ENCODE measurements around the gene PTPRG. TPM values are rescaled to one million over a fixed set of nuclear protein-coding genes. Genes with fewer than 3 reads are reported as not detected.

PTPRG gene
- total RNA-seq, 1 experiment from 2014 or later = 0.73 TPM

- H3K9me3 ChIP-seq (ENCODE audit: low read length) = 0 out of 2 replicates have a peak, but pooled peaks cover 7% of the 10 kb centered on the region
- no peak overlapping the region for H3K4me3 ChIP-seq (ENCODE audit: low read length)
- BruUV-seq (replicated peaks) = no TSS peak
- ATAC-seq = no peak
- no peak for DNase-seq
- H2AFZ ChIP-seq (ENCODE audit: low read length) = no peak overlapping the region
- H4K20me1 ChIP-seq (ENCODE audit: low read length) = no peaks in the 10 kb centered on the region
- H3K4me2 ChIP-seq (ENCODE audit: low read length) = no peak overlapping the region
- no peaks in the 10 kb centered on the region for H3K4me1 ChIP-seq (ENCODE audit: insufficient read depth, low read length)
- H3F3A ChIP-seq (ENCODE audit: low read length, unreplicated experiment) = no peaks in the 10 kb centered on the region
- no peaks in the 10 kb centered on the region for H3K9me2 ChIP-seq (replicated peaks; ENCODE audit: low read length)
- intact Hi-C loops (cut with micrococcal nuclease) = no loop called here
- no peak overlapping the region for H3K27ac ChIP-seq (ENCODE audit: low read length)
- no peaks in the 10 kb centered on the region for H3K36me3 ChIP-seq (ENCODE audit: low read depth, low read length)
- no peak overlapping the region for H3K9ac ChIP-seq (ENCODE audit: low read length)
- CTCF ChIA-PET = no interaction called here
- no peaks in the 10 kb centered on the region for H3K79me2 ChIP-seq (ENCODE audit: low read length)
- no peaks in the 10 kb centered on the region for H3K27me3 ChIP-seq (ENCODE audit: low read length)
- POLR2A ChIA-PET (ENCODE audit: unreplicated experiment) = no interaction called here
- TF ChIP-seq EZH2phosphoT487 (IDR thresholded peaks at IDR 0.05; ENCODE audit: borderline replicate concordance, low read length) = no peak
- TF ChIP-seq CTCF (conservative IDR thresholded peaks at IDR 0.05; ENCODE audit: low read depth, low read length) = no peak
- no peak for TF ChIP-seq EZH2 (IDR thresholded peaks at IDR 0.05; ENCODE audit: low read length, unreplicated experiment)
These were observed 692.6 kb downstream of the PTPRG start for GRCh38 chr3:62253971-62254370.

GRCh38 chr3:62255758-62256157 is 694.4 kb downstream of the PTPRG start:
- no peaks in the 10 kb centered on the region for H3F3A ChIP-seq (ENCODE audit: low read length, unreplicated experiment)
- H2AFZ ChIP-seq (ENCODE audit: low read length) = no peak overlapping the region
- H3K9ac ChIP-seq (ENCODE audit: low read length) = no peak overlapping the region
- ATAC-seq = no peak
- H3K4me1 ChIP-seq (ENCODE audit: insufficient read depth, low read length) = no peaks in the 10 kb centered on the region
- no TSS peak for BruUV-seq (replicated peaks)
- H3K27me3 ChIP-seq (ENCODE audit: low read length) = no peaks in the 10 kb centered on the region
- H3K79me2 ChIP-seq (ENCODE audit: low read length) = no peaks in the 10 kb centered on the region
- H3K36me3 ChIP-seq (ENCODE audit: low read depth, low read length) = no peaks in the 10 kb centered on the region
- H3K4me3 ChIP-seq (ENCODE audit: low read length) = no peak overlapping the region
- H3K9me2 ChIP-seq (replicated peaks; ENCODE audit: low read length) = no peaks in the 10 kb centered on the region
- no peak for DNase-seq
- ChIA-PET POLR2A (ENCODE audit: unreplicated experiment) (no interaction called here), CTCF (no interaction called here)
- H3K9me3 ChIP-seq (ENCODE audit: low read length) = 0 out of 2 replicates have a peak, but pooled peaks cover 7% of the 10 kb centered on the region
- no peaks in the 10 kb centered on the region for H4K20me1 ChIP-seq (ENCODE audit: low read length)
- no peak overlapping the region for H3K27ac ChIP-seq (ENCODE audit: low read length)
- no peak overlapping the region for H3K4me2 ChIP-seq (ENCODE audit: low read length)
- intact Hi-C loops (cut with micrococcal nuclease) = no loop called here
- TF ChIP-seq EZH2phosphoT487 (IDR thresholded peaks at IDR 0.05; ENCODE audit: borderline replicate concordance, low read length) (no peak), CTCF (conservative IDR thresholded peaks at IDR 0.05; ENCODE audit: low read depth, low read length) (no peak), EZH2 (IDR thresholded peaks at IDR 0.05; ENCODE audit: low read length, unreplicated experiment) (no peak)

GRCh38 chr3:62259924-62260323 is 698.6 kb downstream of the PTPRG start:
- BruUV-seq (replicated peaks) = no TSS peak
- ChIA-PET CTCF (no interaction called here), POLR2A (ENCODE audit: unreplicated experiment) (no interaction called here)
- H3K27ac ChIP-seq (ENCODE audit: low read length) = no peak overlapping the region
- H3K79me2 ChIP-seq (ENCODE audit: low read length) = no peaks in the 10 kb centered on the region
- H4K20me1 ChIP-seq (ENCODE audit: low read length) = no peaks in the 10 kb centered on the region
- H3F3A ChIP-seq (ENCODE audit: low read length, unreplicated experiment) = no peaks in the 10 kb centered on the region
- no peaks in the 10 kb centered on the region for H3K4me1 ChIP-seq (ENCODE audit: insufficient read depth, low read length)
- DNase-seq (no peak), ATAC-seq (no peak)
- no peak for TF ChIP-seq EZH2phosphoT487 (IDR thresholded peaks at IDR 0.05; ENCODE audit: borderline replicate concordance, low read length)
- no peak for TF ChIP-seq CTCF (conservative IDR thresholded peaks at IDR 0.05; ENCODE audit: low read depth, low read length)
- TF ChIP-seq EZH2 (IDR thresholded peaks at IDR 0.05; ENCODE audit: low read length, unreplicated experiment) = no peak
- no peak overlapping the region for H2AFZ ChIP-seq (ENCODE audit: low read length)
- no peak overlapping the region for H3K4me3 ChIP-seq (ENCODE audit: low read length)
- H3K27me3 ChIP-seq (ENCODE audit: low read length) = no peaks in the 10 kb centered on the region
- intact Hi-C loops (cut with micrococcal nuclease) = no loop called here
- no peak overlapping the region for H3K9ac ChIP-seq (ENCODE audit: low read length)
- H3K36me3 ChIP-seq (ENCODE audit: low read depth, low read length) = no peaks in the 10 kb centered on the region
- H3K4me2 ChIP-seq (ENCODE audit: low read length) = no peak overlapping the region
- H3K9me3 ChIP-seq (ENCODE audit: low read length) = 0 out of 2 replicates have a peak, but pooled peaks cover under 1% of the 10 kb centered on the region
- H3K9me2 ChIP-seq (replicated peaks; ENCODE audit: low read length) = no peaks in the 10 kb centered on the region

All from PC-3 (cell line).